Fibroblast of the conjunctiva (primary cell): ENCODE data around the gene OPCML.

Experiments
- DNase-seq: peaks from one replicate; pipeline ENCODE4 v3.0.0-alpha.2; 2010; ENCODE audit warnings: low read depth

OPCML gene

GRCh38 chr11:133531971-133532651 is at the start of gene OPCML:
TSS of gene OPCML (minus strand) at chr11:133532501.
- DNase-seq = no peak

DNA sequence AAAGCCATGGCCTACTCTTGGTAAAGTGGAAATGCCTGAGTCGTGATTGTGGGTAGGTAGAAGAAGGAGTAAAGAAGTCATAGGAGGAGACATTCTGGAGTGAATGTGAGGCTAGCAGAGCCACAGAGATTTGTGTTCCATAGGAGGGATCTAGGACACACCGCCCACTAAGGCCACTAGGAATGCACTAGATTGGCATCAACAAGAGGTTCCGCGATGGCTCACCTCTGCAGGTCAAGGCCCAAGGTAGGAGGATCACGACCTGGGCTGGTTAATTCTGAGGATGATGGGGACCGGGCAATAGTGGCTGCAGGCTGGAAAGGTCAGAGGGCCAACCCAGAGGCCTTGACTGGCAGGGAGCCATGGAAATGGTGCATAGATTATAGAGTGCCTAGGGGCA is 48.8 kb upstream of the OPCML start:
- no peak for DNase-seq

GRCh38 chr11:133579165-133580031 is 47.1 kb upstream of the OPCML start:
- no peak for DNase-seq

DNA sequence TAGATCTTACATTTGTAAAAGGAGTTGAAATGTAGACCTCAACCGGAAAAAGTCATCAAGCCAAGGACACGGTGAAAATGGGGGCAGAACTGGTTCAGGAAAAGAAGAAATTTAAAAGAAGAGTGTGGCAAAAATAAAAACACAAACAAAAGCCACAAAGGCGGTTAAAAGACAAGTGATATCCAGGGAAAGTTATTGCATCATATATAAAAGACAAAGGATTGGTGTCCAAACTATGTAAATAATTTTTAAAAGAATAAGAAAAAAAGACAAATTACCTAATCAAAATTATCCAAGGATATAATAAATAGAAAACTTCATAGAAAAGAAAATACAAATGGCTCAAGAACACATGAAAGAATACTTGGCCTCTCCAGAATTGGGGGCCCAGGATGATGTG is 45.1 kb upstream of the OPCML start:
- no peak for DNase-seq

DNA sequence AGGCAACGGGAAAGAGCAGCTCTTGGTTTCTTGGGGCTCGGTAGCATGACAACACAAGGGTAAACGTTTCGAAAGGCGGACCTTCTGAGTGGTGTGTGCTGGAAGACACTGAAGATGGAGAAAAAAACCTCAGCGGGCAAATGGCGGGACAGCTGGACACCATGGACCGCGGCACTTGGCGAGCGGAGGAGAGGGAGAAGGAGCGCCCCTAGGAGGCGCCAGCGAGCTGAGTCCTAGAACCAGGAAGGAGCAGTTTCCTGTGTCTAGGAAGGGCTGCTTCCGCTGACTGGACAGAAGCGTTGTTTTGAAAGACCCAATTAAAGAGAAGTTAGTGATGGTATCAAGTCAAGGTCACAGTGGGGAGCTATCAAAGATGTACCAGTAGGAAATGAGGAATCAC is 44.0 kb upstream of the OPCML start:
- DNase-seq = no peak

GRCh38 chr11:133573081-133573480 is 40.8 kb upstream of the OPCML start:
- DNase-seq = no peak

- DNase-seq = no peak
Observed at GRCh38 chr11:133570376-133570775, 38.1 kb upstream of the OPCML start.

DNA sequence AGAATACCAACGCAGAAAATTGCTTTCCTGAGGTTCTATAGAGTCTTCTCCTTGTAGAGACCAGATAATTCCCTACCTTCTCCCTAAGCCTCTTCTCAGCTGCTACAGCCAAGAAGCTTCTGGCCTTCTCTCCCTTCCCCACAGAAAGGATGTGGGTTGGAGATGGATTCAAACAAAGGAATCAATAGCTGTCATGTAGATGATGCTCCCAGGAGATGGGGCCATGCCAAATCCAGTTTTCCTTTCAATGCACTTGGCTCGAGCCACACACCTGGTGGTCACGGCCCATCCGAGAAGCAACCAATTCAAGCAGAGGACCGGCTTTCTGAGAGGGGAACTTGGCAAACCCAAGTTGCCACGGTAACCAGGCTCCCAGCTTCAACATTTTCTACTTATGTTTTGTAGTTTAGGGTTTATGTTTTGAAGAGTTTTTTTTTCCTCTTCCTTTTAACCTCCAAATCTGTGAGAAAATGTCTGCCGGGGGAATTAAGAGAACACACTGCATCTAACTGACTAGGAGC is 31.3 kb upstream of the OPCML start:
- DNase-seq = no peak

DNA sequence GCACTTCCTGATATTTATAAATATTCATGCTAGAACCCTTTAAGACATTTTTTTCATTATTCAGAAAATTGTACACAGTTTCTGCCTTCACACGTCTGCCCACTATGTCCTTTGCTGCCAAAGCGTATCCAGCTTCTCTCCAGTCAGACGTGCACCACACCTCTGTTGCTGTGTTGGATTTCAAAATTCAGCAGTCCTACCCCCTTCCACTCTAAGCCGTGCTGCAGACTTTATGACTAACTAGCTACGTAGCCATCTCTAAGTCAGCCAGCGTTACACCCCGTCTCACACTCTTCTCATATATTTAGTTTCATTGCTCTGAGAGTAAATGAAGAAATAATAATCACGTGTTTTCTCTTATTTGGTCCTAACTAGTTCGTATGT is 28.2 kb upstream of the OPCML start:
- no peak for DNase-seq

- DNase-seq = no peak
Observed at GRCh38 chr11:133559833-133560471, 27.7 kb upstream of the OPCML start.

GRCh38 chr11:133559382-133559781 is 27.1 kb upstream of the OPCML start:
- DNase-seq = no peak

DNA sequence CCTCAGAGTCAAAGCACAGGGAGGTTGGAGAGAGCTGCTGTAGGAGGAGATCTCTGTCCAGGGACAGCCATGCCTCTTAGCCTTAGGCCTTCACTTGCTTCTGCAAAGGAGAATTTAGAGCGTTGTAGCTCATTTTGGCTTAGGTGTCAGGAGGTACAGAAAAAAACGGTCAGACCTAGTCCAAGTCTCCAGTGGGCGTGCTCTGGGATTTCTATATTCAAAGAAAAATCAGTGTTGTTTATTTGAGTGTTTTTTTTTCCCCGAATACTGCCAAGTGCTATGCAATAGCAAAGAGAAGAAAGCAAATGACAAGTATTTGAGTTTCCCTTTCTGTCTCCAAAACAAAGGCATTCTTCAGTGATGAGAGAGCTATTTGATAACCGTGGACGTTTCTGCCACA is 22.7 kb upstream of the OPCML start:
- DNase-seq = no peak

DNA sequence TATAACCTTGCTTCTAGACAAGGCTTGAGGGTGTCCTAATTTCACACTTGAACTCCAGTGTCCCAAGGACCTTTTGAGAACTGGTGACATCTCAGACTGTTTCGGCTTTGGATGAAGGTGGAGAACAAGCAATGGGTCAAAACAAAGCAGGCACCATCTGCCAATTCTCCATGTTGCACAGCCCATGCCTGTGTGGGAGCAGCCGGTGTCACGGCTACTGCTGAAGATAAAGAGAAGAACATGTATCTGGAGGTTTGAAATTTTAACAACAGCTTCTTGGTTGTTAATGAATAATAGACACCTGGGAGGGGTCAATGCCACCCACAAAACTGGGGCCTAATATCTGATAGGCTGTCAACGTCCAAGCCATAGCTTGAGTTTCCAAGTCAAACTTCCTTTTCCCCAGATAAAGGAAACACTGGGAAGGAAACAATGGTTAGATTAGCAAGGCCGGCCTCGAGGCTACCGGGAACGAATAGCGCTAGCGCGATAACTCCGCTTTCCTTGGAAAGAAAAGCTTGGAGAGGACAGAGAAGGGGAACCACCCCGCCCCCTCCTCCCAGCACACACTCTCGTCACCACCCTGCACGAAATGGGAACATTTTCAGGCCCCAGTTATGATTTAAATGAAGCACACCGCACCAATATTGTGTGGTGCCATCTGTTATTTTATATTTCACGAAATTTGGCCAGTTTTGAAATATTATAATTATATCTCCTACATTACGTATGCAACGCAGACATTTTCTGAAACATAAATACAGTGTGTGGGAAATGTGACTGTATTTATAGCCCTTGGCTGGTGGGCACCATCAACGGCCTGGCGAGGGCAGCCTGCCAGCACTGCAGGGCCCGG is 21.8 kb upstream of the OPCML start:
- DNase-seq = no peak

DNA sequence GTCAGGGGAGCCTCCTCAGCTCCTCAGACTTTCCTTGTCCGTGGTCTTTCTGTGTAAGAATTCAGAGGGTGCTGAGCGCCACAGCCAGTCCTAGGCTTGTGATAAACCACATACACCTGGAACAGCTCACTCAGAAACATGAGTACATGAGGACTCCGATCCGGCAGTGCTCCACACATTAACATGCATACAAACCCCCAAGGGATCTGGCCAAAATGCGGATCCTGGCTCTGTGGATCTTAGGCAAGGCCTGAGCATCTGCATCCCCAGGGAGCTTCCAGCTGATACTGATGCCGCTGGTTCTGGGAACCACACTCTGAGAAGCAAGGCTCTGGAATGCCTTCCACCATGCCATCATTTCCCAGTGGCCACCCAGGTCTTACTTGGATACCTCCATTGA is 20.6 kb upstream of the OPCML start:
- no peak for DNase-seq

- DNase-seq = no peak
Observed at GRCh38 chr11:133551064-133551463, 18.8 kb upstream of the OPCML start.

- no peak for DNase-seq
Observed at GRCh38 chr11:133549826-133550225, 17.5 kb upstream of the OPCML start.

- no peak for DNase-seq
Observed at GRCh38 chr11:133548641-133549040, 16.3 kb upstream of the OPCML start.

DNA sequence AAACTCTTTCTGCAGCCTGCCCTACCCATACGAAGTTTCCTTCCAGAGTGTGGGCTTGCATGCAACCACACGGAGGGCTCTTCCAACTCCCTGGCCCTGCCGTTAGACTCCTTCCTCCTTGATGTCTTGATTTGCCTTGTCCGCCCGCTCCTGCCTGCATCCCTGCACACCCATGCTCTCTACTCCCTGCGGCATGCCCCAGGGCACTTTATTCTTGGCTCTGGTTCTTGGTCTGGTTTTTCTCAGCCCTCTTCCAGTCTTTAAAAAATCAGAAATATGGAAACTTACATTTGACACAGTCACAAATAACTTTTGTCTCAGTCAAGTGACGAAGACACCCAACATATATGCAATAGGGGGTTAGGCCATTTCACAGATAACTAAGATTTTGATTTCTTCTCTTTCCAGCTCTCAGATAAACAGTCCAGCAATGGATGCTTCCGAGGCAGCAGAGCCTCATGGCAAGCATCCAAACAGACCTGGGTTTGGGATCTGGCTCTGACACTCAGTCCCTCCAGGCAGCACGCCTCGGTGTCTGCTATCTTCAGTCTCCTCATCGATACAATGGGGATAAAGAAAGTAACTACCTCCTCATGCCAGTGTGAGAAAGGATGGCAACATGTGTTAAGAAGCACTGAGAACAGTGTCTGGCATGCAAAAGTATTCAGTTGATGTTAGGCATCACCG is 15.7 kb upstream of the OPCML start:
- no peak for DNase-seq

DNA sequence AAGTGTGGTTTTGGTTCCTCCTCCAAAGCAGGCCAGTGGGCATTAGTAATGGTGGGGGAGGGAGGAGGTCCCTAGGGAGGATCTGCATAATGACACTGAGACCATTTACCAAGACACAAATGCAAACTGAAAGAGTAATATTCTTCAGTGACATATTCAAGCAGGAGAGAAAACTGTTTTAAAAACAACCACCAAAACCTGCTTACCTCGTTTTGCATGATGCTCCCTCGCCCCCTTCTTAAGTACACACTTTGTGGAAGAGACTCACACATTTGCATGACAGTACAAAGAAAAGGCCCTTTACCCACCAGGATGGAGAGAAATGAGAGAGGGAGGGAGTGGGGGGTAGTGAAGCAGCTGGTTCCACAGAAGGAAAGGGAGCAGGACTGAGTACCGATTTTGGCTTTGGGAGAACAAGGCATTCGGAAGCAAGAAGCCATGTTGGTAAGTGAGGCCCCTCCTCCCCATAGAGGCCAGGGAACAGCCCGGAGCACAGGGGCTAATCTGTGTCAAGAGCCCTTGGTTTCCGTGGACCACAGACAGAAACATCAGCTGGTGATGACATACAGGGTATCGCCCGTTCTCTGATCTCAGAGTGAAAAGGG is 13.0 kb upstream of the OPCML start:
- DNase-seq = no peak

DNA sequence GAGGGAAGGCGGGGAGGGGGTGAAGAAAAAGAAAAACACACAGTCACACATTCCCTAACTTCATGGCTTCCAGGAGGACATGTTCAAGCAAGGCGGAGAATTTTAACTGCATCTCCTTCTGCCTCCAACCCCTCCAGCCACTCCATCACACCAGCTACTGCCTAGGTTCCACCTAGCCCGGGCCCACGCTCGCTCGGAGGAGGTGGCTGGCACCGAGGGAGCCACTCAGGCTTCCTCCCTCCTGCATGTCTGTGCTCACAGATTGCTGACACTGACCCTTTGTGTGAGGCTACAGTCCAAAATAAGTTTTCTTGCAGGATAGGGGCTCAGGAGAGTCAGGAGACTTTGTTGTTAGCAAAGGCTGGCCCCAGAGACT is 9.4 kb upstream of the OPCML start:
- DNase-seq = no peak
